Neural cell (in vitro differentiated cells): ENCODE measurements around the gene GALNT13.

Experiments used
- EP300 ChIP-seq: fragments of 450-650 bp; conservative IDR thresholded peaks from 2 replicates; pipeline ENCODE4 v1.6.1; 2014; ENCODE audit warnings: antibody characterized with exemption, mild to moderate bottlenecking, moderate library complexity; ENCODE audit not compliant: poor library complexity, severe bottlenecking
- EZH2 ChIP-seq: fragments of 200-600, 300-800 bp; shearing (Covaris generic), sonication (generic); IDR thresholded peaks from 2 replicates; pipeline ENCODE4 v1.6.1; 2014; ENCODE audit warnings: antibody characterized with exemption, low read length, borderline replicate concordance, mild to moderate bottlenecking; ENCODE audit not compliant: insufficient read depth, poor library complexity, severe bottlenecking
- POLR2AphosphoS5 ChIP-seq: IDR thresholded peaks from 2 replicates; pipeline ENCODE4 v1.6.1; 2012
- SMC3 ChIP-seq: fragments of 450-650 bp; conservative IDR thresholded peaks from 2 replicates; pipeline ENCODE4 v1.6.1; 2014; ENCODE audit warnings: antibody characterized with exemption, mild to moderate bottlenecking, moderate library complexity; ENCODE audit not compliant: poor library complexity
- TF ChIP-seq, protein P1 (sequence below): fragments of 450-650 bp; IDR thresholded peaks from 2 replicates; pipeline ENCODE4 v1.5.1; 2014; ENCODE audit warnings: antibody characterized with exemption, mild to moderate bottlenecking, moderate library complexity; ENCODE audit not compliant: poor library complexity, severe bottlenecking
- TF ChIP-seq, protein P2 (sequence below): IDR thresholded peaks from 2 replicates; pipeline ENCODE4 v1.6.1; 2012; ENCODE audit warnings: borderline replicate concordance

DNA sequence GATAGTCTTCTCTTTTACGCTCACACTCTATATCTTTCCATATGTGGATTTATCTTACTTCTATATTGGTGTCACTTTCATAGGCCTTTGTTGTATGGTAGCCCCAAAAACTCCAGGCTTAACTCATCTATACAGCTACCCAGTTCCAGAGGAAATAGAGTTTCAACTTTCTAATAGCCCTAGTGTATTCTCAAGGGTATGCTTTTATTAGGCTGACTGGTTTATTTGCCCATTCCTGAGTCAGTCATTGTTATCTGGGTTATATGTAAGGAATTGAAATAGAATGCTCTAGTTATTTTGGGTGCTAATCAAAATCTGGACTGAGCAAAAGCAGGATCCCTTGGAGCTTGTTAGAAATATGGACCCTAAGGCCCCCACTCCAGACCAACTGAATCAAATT, 519.3 kb downstream of the GALNT13 start:
- no peak for TF ChIP-seq POLR2AphosphoS5
- TF ChIP-seq, protein P1, sequence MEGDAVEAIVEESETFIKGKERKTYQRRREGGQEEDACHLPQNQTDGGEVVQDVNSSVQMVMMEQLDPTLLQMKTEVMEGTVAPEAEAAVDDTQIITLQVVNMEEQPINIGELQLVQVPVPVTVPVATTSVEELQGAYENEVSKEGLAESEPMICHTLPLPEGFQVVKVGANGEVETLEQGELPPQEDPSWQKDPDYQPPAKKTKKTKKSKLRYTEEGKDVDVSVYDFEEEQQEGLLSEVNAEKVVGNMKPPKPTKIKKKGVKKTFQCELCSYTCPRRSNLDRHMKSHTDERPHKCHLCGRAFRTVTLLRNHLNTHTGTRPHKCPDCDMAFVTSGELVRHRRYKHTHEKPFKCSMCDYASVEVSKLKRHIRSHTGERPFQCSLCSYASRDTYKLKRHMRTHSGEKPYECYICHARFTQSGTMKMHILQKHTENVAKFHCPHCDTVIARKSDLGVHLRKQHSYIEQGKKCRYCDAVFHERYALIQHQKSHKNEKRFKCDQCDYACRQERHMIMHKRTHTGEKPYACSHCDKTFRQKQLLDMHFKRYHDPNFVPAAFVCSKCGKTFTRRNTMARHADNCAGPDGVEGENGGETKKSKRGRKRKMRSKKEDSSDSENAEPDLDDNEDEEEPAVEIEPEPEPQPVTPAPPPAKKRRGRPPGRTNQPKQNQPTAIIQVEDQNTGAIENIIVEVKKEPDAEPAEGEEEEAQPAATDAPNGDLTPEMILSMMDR: no peak
- TF ChIP-seq SMC3: no peak
- no peak for TF ChIP-seq EZH2
- no peak for TF ChIP-seq EP300
- TF ChIP-seq, protein P2, sequence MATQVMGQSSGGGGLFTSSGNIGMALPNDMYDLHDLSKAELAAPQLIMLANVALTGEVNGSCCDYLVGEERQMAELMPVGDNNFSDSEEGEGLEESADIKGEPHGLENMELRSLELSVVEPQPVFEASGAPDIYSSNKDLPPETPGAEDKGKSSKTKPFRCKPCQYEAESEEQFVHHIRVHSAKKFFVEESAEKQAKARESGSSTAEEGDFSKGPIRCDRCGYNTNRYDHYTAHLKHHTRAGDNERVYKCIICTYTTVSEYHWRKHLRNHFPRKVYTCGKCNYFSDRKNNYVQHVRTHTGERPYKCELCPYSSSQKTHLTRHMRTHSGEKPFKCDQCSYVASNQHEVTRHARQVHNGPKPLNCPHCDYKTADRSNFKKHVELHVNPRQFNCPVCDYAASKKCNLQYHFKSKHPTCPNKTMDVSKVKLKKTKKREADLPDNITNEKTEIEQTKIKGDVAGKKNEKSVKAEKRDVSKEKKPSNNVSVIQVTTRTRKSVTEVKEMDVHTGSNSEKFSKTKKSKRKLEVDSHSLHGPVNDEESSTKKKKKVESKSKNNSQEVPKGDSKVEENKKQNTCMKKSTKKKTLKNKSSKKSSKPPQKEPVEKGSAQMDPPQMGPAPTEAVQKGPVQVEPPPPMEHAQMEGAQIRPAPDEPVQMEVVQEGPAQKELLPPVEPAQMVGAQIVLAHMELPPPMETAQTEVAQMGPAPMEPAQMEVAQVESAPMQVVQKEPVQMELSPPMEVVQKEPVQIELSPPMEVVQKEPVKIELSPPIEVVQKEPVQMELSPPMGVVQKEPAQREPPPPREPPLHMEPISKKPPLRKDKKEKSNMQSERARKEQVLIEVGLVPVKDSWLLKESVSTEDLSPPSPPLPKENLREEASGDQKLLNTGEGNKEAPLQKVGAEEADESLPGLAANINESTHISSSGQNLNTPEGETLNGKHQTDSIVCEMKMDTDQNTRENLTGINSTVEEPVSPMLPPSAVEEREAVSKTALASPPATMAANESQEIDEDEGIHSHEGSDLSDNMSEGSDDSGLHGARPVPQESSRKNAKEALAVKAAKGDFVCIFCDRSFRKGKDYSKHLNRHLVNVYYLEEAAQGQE: no peak
